NCI-H1092 (cell line): ENCODE measurements around the gene SNORC.

Experiments used
- DNase-seq: peaks from one replicate; lab custom pipeline; 2025; lab: John Stamatoyannopoulos, UW

The SNORC gene

DNA sequence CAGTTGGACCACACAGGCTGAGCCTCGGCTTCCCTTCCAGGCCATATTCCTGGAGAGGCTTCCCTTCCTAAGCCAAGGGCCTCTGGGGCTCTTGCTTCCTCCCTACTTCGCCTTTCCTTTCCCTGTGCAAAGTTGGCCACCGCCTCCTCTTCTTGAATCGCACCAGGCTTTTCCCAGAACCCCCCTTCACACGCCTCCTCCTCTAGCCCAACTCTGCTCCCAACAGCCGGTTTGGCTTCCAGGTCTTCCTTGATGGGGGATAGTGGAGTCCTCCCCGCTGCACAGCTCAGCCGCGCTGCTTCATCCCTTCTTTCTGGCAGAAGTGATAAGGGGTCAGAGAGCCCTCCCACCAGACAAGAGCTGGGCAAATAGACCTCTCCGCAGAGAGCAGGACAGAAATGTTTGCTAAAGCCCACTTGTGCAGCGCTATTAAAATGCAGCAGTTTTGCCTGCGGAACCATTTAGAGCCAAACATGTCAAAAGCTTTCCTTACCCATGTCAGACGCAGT is 56.4 kb downstream of the SNORC start:
- DNase-seq = no peak

DNA sequence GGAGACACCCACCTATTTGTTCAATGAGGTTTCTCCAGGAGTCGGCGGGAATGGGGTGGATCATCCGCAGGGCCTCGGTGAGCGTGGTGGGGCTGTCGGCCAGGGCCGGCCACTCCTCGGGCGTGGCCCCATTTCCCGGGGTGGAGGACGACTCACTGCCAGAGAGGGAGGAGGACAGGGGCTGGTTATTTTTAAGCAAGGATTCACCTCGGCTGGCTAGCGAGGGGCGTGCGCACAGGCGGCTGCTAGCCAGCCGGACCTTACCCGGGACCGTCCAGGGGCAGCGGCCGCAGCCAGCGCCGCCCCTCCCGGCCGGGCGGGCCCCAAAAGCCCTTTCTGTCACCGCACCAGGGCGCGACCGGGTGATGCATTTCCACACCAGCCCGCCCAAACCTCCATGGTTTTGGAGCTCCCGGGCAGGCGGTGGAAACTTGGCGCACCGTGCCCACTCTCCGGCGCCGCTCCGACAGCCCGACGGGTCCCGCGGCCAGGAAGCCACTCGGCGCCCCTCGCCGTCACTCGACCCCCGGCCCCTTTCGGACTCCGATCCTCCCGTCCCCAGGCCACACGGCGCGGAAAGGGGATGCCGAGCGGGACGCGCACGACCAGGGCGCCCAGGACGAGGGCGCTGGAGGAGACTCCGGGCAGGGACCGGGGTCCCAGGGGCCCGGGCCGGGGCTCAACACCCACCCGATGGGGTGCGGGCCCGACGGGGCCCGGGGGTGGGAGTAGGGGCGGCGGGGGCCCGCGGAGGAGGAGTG is 57.1 kb downstream of the SNORC start:
- DNase-seq = no peak

DNA sequence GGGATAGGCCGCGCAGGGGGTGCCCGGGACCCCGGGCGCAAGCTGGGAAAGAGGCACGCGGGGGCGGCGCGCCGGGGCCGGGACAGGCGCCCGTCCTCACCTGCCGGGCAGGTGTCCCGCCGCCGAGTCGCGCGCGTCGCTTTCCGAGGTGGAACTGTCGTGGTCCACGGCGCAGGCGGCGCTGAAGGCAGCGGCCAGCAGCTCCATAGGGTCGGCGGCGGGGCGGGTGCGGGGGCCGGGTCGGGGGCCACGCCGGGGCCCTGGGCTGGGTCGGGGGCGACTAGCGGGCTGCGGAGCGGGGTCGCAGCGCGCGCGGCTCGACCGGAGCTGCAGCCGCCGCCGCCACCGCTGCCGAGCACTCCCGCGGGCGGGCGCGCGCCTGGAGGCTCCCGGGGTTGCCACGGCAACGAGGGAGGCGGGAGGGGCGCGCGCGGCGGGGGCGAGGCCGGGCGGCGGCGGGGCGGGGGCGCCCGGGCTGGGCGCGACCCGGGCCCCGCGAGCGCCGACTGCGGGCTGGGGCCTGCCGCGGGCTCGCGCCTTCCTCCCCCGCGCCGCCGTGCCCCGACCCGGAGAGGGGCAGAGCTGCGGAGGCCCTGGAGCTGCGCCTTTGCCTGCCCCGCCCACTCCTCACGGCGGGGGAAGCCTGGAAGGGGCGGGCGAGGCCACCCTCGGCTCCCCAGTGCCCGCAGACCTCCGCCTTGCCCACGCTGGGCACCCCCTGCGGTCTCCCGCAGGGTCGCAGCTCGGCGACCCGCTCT is 57.9 kb downstream of the SNORC start:
- DNase-seq = no peak
